ENCODE measurements around the gene AXDND1. TPM values are rescaled to one million over a fixed set of nuclear protein-coding genes. Genes with fewer than 3 reads are reported as not detected.
"Not testable (repeated sequence)": the region's sequence is repeated elsewhere in the genome, so short reads cannot be mapped to it uniquely, and the experiment has no call there.

Gene AXDND1
- total RNA-seq, 1 donor from 2014 or later: not detected

- intact Hi-C loops (cut with micrococcal nuclease): no loop called here
- Mint-ChIP-seq H3K9me3 (no peaks in the 10 kb centered on the region), H3K36me3 (ENCODE audit: low read depth) (no peaks in the 10 kb centered on the region), H3K27ac (no peak overlapping the region), H3K27me3 (ENCODE audit: insufficient read depth) (no peaks in the 10 kb centered on the region), H3K4me1 (ENCODE audit: low read depth) (no peaks in the 10 kb centered on the region), H3K4me3 (no peak overlapping the region)
- no peak for DNase-seq (ENCODE audit: low spot score)
Observed at GRCh38 chr1:179385510-179385909, 19.7 kb downstream of the AXDND1 start.

GRCh38 chr1:179393721-179394120 is 27.9 kb downstream of the AXDND1 start:
- Mint-ChIP-seq H3K27me3 (ENCODE audit: insufficient read depth) (peaks cover 3% of the 10 kb centered on the region), H3K27ac (no peak overlapping the region), H3K36me3 (ENCODE audit: low read depth) (no peaks in the 10 kb centered on the region), H3K4me3 (no peak overlapping the region), H3K9me3 (peaks cover 26% of the 10 kb centered on the region), H3K4me1 (ENCODE audit: low read depth) (no peaks in the 10 kb centered on the region)
- no peak for DNase-seq (ENCODE audit: low spot score)
- intact Hi-C loops (cut with micrococcal nuclease): no loop called here

GRCh38 chr1:179399399-179399798 is 33.6 kb downstream of the AXDND1 start:
- intact Hi-C loops (cut with micrococcal nuclease); H3K27ac Mint-ChIP-seq; H3K9me3 Mint-ChIP-seq; H3K27me3 Mint-ChIP-seq (ENCODE audit: insufficient read depth); H3K4me1 Mint-ChIP-seq (ENCODE audit: low read depth); H3K4me3 Mint-ChIP-seq; H3K36me3 Mint-ChIP-seq (ENCODE audit: low read depth); DNase-seq (ENCODE audit: low spot score): not testable (repeated sequence)

GRCh38 chr1:179417760-179418159 is 52.0 kb downstream of the AXDND1 start:
- H3K4me3 Mint-ChIP-seq; H3K4me1 Mint-ChIP-seq (ENCODE audit: low read depth); H3K27ac Mint-ChIP-seq; H3K36me3 Mint-ChIP-seq (ENCODE audit: low read depth); H3K27me3 Mint-ChIP-seq (ENCODE audit: insufficient read depth); H3K9me3 Mint-ChIP-seq; DNase-seq (ENCODE audit: low spot score); intact Hi-C loops (cut with micrococcal nuclease): not testable (repeated sequence)

GRCh38 chr1:179418706-179419105 is 52.9 kb downstream of the AXDND1 start:
- intact Hi-C loops (cut with micrococcal nuclease); H3K36me3 Mint-ChIP-seq (ENCODE audit: low read depth); H3K4me1 Mint-ChIP-seq (ENCODE audit: low read depth); H3K27ac Mint-ChIP-seq; H3K27me3 Mint-ChIP-seq (ENCODE audit: insufficient read depth); DNase-seq (ENCODE audit: low spot score); H3K4me3 Mint-ChIP-seq; H3K9me3 Mint-ChIP-seq: not testable (repeated sequence)

GRCh38 chr1:179424610-179425009 is 58.8 kb downstream of the AXDND1 start:
- intact Hi-C loops (cut with micrococcal nuclease): no loop called here
- H3K36me3 Mint-ChIP-seq (ENCODE audit: low read depth): no peaks in the 10 kb centered on the region
- H3K27me3 Mint-ChIP-seq (ENCODE audit: insufficient read depth): no peaks in the 10 kb centered on the region
- H3K4me3 Mint-ChIP-seq: no peak overlapping the region
- H3K27ac Mint-ChIP-seq: no peak overlapping the region
- no peak for DNase-seq (ENCODE audit: low spot score)
- peaks cover 22% of the 10 kb centered on the region for H3K9me3 Mint-ChIP-seq
- no peaks in the 10 kb centered on the region for H3K4me1 Mint-ChIP-seq (ENCODE audit: low read depth)

GRCh38 chr1:179425186-179425585 is 59.4 kb downstream of the AXDND1 start:
- intact Hi-C loops (cut with micrococcal nuclease): no loop called here
- no peak overlapping the region for H3K4me3 Mint-ChIP-seq
- peaks cover 22% of the 10 kb centered on the region for H3K9me3 Mint-ChIP-seq
- no peaks in the 10 kb centered on the region for H3K27me3 Mint-ChIP-seq (ENCODE audit: insufficient read depth)
- H3K36me3 Mint-ChIP-seq (ENCODE audit: low read depth): no peaks in the 10 kb centered on the region
- no peak overlapping the region for H3K27ac Mint-ChIP-seq
- H3K4me1 Mint-ChIP-seq (ENCODE audit: low read depth): no peaks in the 10 kb centered on the region
- DNase-seq (ENCODE audit: low spot score): no peak

GRCh38 chr1:179437171-179437570 is 71.4 kb downstream of the AXDND1 start:
- DNase-seq (ENCODE audit: low spot score): no peak
- no peaks in the 10 kb centered on the region for H3K27me3 Mint-ChIP-seq (ENCODE audit: insufficient read depth)
- H3K27ac Mint-ChIP-seq: no peak overlapping the region
- H3K36me3 Mint-ChIP-seq (ENCODE audit: low read depth): no peaks in the 10 kb centered on the region
- no peaks in the 10 kb centered on the region for H3K4me1 Mint-ChIP-seq (ENCODE audit: low read depth)
- H3K9me3 Mint-ChIP-seq: no peaks in the 10 kb centered on the region
- intact Hi-C loops (cut with micrococcal nuclease): no loop called here
- no peak overlapping the region for H3K4me3 Mint-ChIP-seq

- H3K4me3 Mint-ChIP-seq; H3K9me3 Mint-ChIP-seq; H3K36me3 Mint-ChIP-seq (ENCODE audit: low read depth); intact Hi-C loops (cut with micrococcal nuclease); H3K4me1 Mint-ChIP-seq (ENCODE audit: low read depth); H3K27me3 Mint-ChIP-seq (ENCODE audit: insufficient read depth); H3K27ac Mint-ChIP-seq; DNase-seq (ENCODE audit: low spot score): not testable (repeated sequence)
Observed at GRCh38 chr1:179439646-179440045, 73.9 kb downstream of the AXDND1 start.

- DNase-seq (ENCODE audit: low spot score); H3K4me3 Mint-ChIP-seq; intact Hi-C loops (cut with micrococcal nuclease); H3K4me1 Mint-ChIP-seq (ENCODE audit: low read depth); H3K9me3 Mint-ChIP-seq; H3K27ac Mint-ChIP-seq; H3K27me3 Mint-ChIP-seq (ENCODE audit: insufficient read depth); H3K36me3 Mint-ChIP-seq (ENCODE audit: low read depth): not testable (repeated sequence)
Observed at GRCh38 chr1:179440301-179440700, 74.5 kb downstream of the AXDND1 start.

GRCh38 chr1:179440971-179441370 is 75.2 kb downstream of the AXDND1 start:
- Mint-ChIP-seq H3K9me3 (no peaks in the 10 kb centered on the region), H3K27me3 (ENCODE audit: insufficient read depth) (peaks cover 1% of the 10 kb centered on the region), H3K4me3 (no peak overlapping the region), H3K4me1 (ENCODE audit: low read depth) (no peaks in the 10 kb centered on the region), H3K36me3 (ENCODE audit: low read depth) (no peaks in the 10 kb centered on the region), H3K27ac (no peak overlapping the region)
- intact Hi-C loops (cut with micrococcal nuclease): no loop called here
- DNase-seq (ENCODE audit: low spot score): no peak

GRCh38 chr1:179441501-179441900 is 75.7 kb downstream of the AXDND1 start:
- Mint-ChIP-seq H3K4me3 (no peak overlapping the region), H3K36me3 (ENCODE audit: low read depth) (no peaks in the 10 kb centered on the region), H3K4me1 (ENCODE audit: low read depth) (no peaks in the 10 kb centered on the region), H3K27ac (no peak overlapping the region), H3K9me3 (no peaks in the 10 kb centered on the region), H3K27me3 (ENCODE audit: insufficient read depth) (peaks cover 2% of the 10 kb centered on the region)
- DNase-seq (ENCODE audit: low spot score): no peak
- intact Hi-C loops (cut with micrococcal nuclease): no loop called here

- H3K4me3 Mint-ChIP-seq; intact Hi-C loops (cut with micrococcal nuclease); H3K36me3 Mint-ChIP-seq (ENCODE audit: low read depth); DNase-seq (ENCODE audit: low spot score); H3K4me1 Mint-ChIP-seq (ENCODE audit: low read depth); H3K27me3 Mint-ChIP-seq (ENCODE audit: insufficient read depth); H3K27ac Mint-ChIP-seq; H3K9me3 Mint-ChIP-seq: not testable (repeated sequence)
Observed at GRCh38 chr1:179442846-179443245, 77.1 kb downstream of the AXDND1 start.

GRCh38 chr1:179445593-179445992 is 79.8 kb downstream of the AXDND1 start:
- Mint-ChIP-seq H3K27me3 (ENCODE audit: insufficient read depth) (peaks cover 2% of the 10 kb centered on the region), H3K4me3 (no peak overlapping the region), H3K4me1 (ENCODE audit: low read depth) (no peaks in the 10 kb centered on the region), H3K27ac (no peak overlapping the region), H3K36me3 (ENCODE audit: low read depth) (no peaks in the 10 kb centered on the region), H3K9me3 (no peaks in the 10 kb centered on the region)
- intact Hi-C loops (cut with micrococcal nuclease): no loop called here
- no peak for DNase-seq (ENCODE audit: low spot score)
